K562 (cell line): Measurements from ENCODE around the gene PLA2G4D.

ENCODE experiments used
- BMI1 ChIP-seq: fragments of 150-350 bp; IDR thresholded peaks from 2 replicates; pipeline ENCODE4 v1.6.1; 2014; ENCODE audit warnings: low read length
- ETS1 ChIP-seq: conservative IDR thresholded peaks from 2 replicates; pipeline ENCODE4 v1.6.1; 2011; ENCODE audit warnings: low read depth, mild to moderate bottlenecking, low read length; ENCODE audit not compliant: control insufficient read depth
- YBX1 ChIP-seq: fragments of 450-650 bp; IDR thresholded peaks from 2 replicates; pipeline ENCODE4 v1.7.1; 2016; ENCODE audit warnings: mild to moderate bottlenecking
- ZBTB2 ChIP-seq: fragments of 450-650 bp; IDR thresholded peaks from 2 replicates; pipeline ENCODE4 v1.6.1; 2016; ENCODE audit warnings: antibody characterized with exemption

GRCh38 chr15:42059661-42060476 lies 34.5 kb downstream of the PLA2G4D start:
- TF ChIP-seq ZBTB2 (no peak), ETS1 (no peak), YBX1 (no peak), BMI1 (peak; percentile 76)
